Activated naive CD4-positive, alpha-beta T cell treated with Interleukin-2 at 50 U/mL for 16 hours (primary cell): ENCODE data around the gene ZNF487.
"Not testable (repeated sequence)": the region's sequence is repeated elsewhere in the genome, so short reads cannot be mapped to it uniquely, and the experiment has no call there.

ENCODE experiments used
- DNase-seq: peaks from one replicate; pipeline ENCODE4 v3.0.0-alpha.2; 2020

Gene ZNF487

GRCh38 chr10:43407148-43407575, 29.7 kb upstream of the ZNF487 start:
- DNase-seq: peak; percentile 65

- DNase-seq: peak; percentile 92
Observed at GRCh38 chr10:43407576-43408330, 29.2 kb upstream of the ZNF487 start.

GRCh38 chr10:43408331-43408709, 28.6 kb upstream of the ZNF487 start:
- DNase-seq: peak; percentile 21

- peak; percentile 96 for DNase-seq
Observed at GRCh38 chr10:43408710-43409384, 28.1 kb upstream of the ZNF487 start, which contains the start of gene HNRNPF. Gene HNRNPF, minus strand, starts transcription at chr10:43409186. Its CDS starts 21,302 bp downstream, at chr10:43387884.

- DNase-seq: peak; percentile 80
Observed at GRCh38 chr10:43409385-43410109, 27.4 kb upstream of the ZNF487 start.

GRCh38 chr10:43410345-43410744, 26.6 kb upstream of the ZNF487 start:
- no peak for DNase-seq

GRCh38 chr10:43411536-43411935, 25.4 kb upstream of the ZNF487 start:
- DNase-seq: no peak

GRCh38 chr10:43415544-43415943, 21.4 kb upstream of the ZNF487 start:
- DNase-seq: no peak

GRCh38 chr10:43417950-43418768, 18.8 kb upstream of the ZNF487 start:
- peak; percentile 29 for DNase-seq

- DNase-seq: no peak
Observed at GRCh38 chr10:43419997-43420368, 16.9 kb upstream of the ZNF487 start.

- DNase-seq: peak; percentile 82
Observed at GRCh38 chr10:43420369-43421200, 16.3 kb upstream of the ZNF487 start.

- no peak for DNase-seq
Observed at GRCh38 chr10:43421201-43421507, 15.8 kb upstream of the ZNF487 start.

GRCh38 chr10:43421519-43421918, 15.4 kb upstream of the ZNF487 start:
- no peak for DNase-seq

GRCh38 chr10:43421944-43422343, 15.0 kb upstream of the ZNF487 start:
- not testable (repeated sequence) for DNase-seq

- no peak for DNase-seq
Observed at GRCh38 chr10:43424416-43424815, 12.5 kb upstream of the ZNF487 start.

- DNase-seq: not testable (repeated sequence)
Observed at GRCh38 chr10:43426476-43426875, 10.4 kb upstream of the ZNF487 start.

- DNase-seq: peak; percentile 53
Observed at GRCh38 chr10:43427166-43427825, 9.6 kb upstream of the ZNF487 start.

GRCh38 chr10:43430926-43431663, 5.8 kb upstream of the ZNF487 start:
- no peak for DNase-seq

- DNase-seq: no peak
Observed at GRCh38 chr10:43437141-43437870, 395 bp downstream of the ZNF487 start.
